MM.1S (cell line): ENCODE data around the gene ATF1.

ENCODE experiments used
- DNase-seq: peaks from one replicate; pipeline ENCODE4 v3.0.0-alpha.2; 2015
- H2AFZ ChIP-seq: fragments of 300-600 bp; sonication (generic); 2 replicates; pipeline ENCODE4 v1.6.0; 2016; ENCODE audit warnings: antibody characterized with exemption, low read length
- H3F3A ChIP-seq: fragments of 300-600 bp; sonication (generic); 2 replicates; pipeline ENCODE4 v1.6.1; 2016; ENCODE audit warnings: mild to moderate bottlenecking, antibody characterized with exemption, low read length, moderate library complexity, mixed read lengths; ENCODE audit not compliant: insufficient read depth
- H3K27ac ChIP-seq: fragments of 300-600 bp; sonication (generic); 2 replicates; pipeline ENCODE4 v1.5.1; 2016; ENCODE audit warnings: mild to moderate bottlenecking, low read length
- H3K27me3 ChIP-seq: fragments of 300-600 bp; sonication (generic); replicated peaks from 2 replicates; pipeline ENCODE4 v1.6.0; 2016; ENCODE audit warnings: low read length; ENCODE audit not compliant: insufficient read depth
- H3K36me3 ChIP-seq: fragments of 300-600 bp; sonication (generic); replicated peaks from 2 replicates; pipeline ENCODE4 v1.6.1; 2016; ENCODE audit warnings: mild to moderate bottlenecking, low read length, mixed read lengths; ENCODE audit not compliant: insufficient read depth
- H3K4me1 ChIP-seq: fragments of 300-600 bp; sonication (generic); 2 replicates; pipeline ENCODE4 v1.6.1; 2016; ENCODE audit warnings: low read length, mixed read lengths
- H3K4me2 ChIP-seq: fragments of 300-600 bp; sonication (generic); 2 replicates; pipeline ENCODE4 v1.6.0; 2016; ENCODE audit warnings: low read depth, low read length
- H3K4me3 ChIP-seq: fragments of 300-600 bp; sonication (generic); 2 replicates; pipeline ENCODE4 v1.5.1; 2016; ENCODE audit warnings: low read length, mixed read lengths
- H3K79me2 ChIP-seq: fragments of 300-600 bp; sonication (generic); 2 replicates; pipeline ENCODE4 v1.6.1; 2016; ENCODE audit warnings: mixed run types, low read length, mixed read lengths
- H3K9ac ChIP-seq: fragments of 300-600 bp; sonication (generic); 2 replicates; pipeline ENCODE4 v1.6.1; 2016; ENCODE audit warnings: low read length, mixed read lengths
- H3K9me2 ChIP-seq: fragments of 300-600 bp; sonication (generic); replicated peaks from 2 replicates; pipeline ENCODE4 v1.6.1; 2016; ENCODE audit warnings: mild to moderate bottlenecking, low read length, mixed read lengths; ENCODE audit not compliant: insufficient read depth
- H3K9me3 ChIP-seq: fragments of 300-600 bp; sonication (generic); replicated peaks from 2 replicates; pipeline ENCODE4 v1.6.1; 2016; ENCODE audit warnings: mild to moderate bottlenecking, low read length, mixed read lengths; ENCODE audit not compliant: insufficient read depth
- H4K20me1 ChIP-seq: fragments of 300-600 bp; sonication (generic); 2 replicates; pipeline ENCODE4 v1.6.1; 2016; ENCODE audit warnings: mild to moderate bottlenecking, low read length, moderate library complexity, mixed read lengths; ENCODE audit not compliant: insufficient read depth
- CTCF ChIP-seq: fragments of 300-600 bp; sonication (generic); IDR thresholded peaks from 2 replicates; pipeline ENCODE4 v1.5.1; 2016; ENCODE audit warnings: antibody characterized with exemption, low read length, mixed read lengths
- EZH2 ChIP-seq: fragments of 300-600 bp; sonication (generic); optimal IDR thresholded peaks from 2 replicates; pipeline ENCODE3; 2017; ENCODE audit warnings: low read depth, mild to moderate bottlenecking, antibody characterized with exemption, low read length, mixed read lengths
- EZH2phosphoT487 ChIP-seq: fragments of 300-600 bp; sonication (generic); IDR thresholded peaks from 2 replicates; pipeline ENCODE4 v1.6.1; 2018; ENCODE audit warnings: antibody characterized with exemption, low read length

ATF1 gene

GRCh38 chr12:50739611-50740010 is 24.3 kb upstream of the ATF1 start:
- H3K4me1 ChIP-seq, result no peaks in the 10 kb centered on the region
- no peak overlapping the region for H3K9ac ChIP-seq
- H3F3A ChIP-seq, result no peaks in the 10 kb centered on the region
- H3K79me2 ChIP-seq, result no peaks in the 10 kb centered on the region
- H3K27ac ChIP-seq, result no peak overlapping the region
- no peak overlapping the region for H3K4me2 ChIP-seq
- H2AFZ ChIP-seq, result no peak overlapping the region
- no peaks in the 10 kb centered on the region for H3K9me2 ChIP-seq
- H4K20me1 ChIP-seq, result no peaks in the 10 kb centered on the region
- H3K27me3 ChIP-seq, result no peaks in the 10 kb centered on the region
- TF ChIP-seq EZH2phosphoT487 (no peak), EZH2 (no peak), CTCF (no peak)
- DNase-seq, result no peak
- no peaks in the 10 kb centered on the region for H3K36me3 ChIP-seq
- no peaks in the 10 kb centered on the region for H3K9me3 ChIP-seq
- no peak overlapping the region for H3K4me3 ChIP-seq

GRCh38 chr12:50740307-50740706 is 23.6 kb upstream of the ATF1 start:
- no peaks in the 10 kb centered on the region for H3K36me3 ChIP-seq
- no peaks in the 10 kb centered on the region for H3K9me2 ChIP-seq
- no peaks in the 10 kb centered on the region for H3K4me1 ChIP-seq
- H3K27ac ChIP-seq, result no peak overlapping the region
- no peak overlapping the region for H3K4me2 ChIP-seq
- H3K79me2 ChIP-seq, result no peaks in the 10 kb centered on the region
- no peaks in the 10 kb centered on the region for H4K20me1 ChIP-seq
- no peaks in the 10 kb centered on the region for H3K9me3 ChIP-seq
- no peak overlapping the region for H2AFZ ChIP-seq
- H3F3A ChIP-seq, result no peaks in the 10 kb centered on the region
- TF ChIP-seq CTCF, result no peak
- no peak overlapping the region for H3K4me3 ChIP-seq
- DNase-seq, result no peak
- H3K27me3 ChIP-seq, result no peaks in the 10 kb centered on the region
- H3K9ac ChIP-seq, result no peak overlapping the region

- no peak overlapping the region for H2AFZ ChIP-seq
- no peaks in the 10 kb centered on the region for H3F3A ChIP-seq
- TF ChIP-seq CTCF (no peak), EZH2 (no peak), EZH2phosphoT487 (no peak)
- H3K36me3 ChIP-seq, result no peaks in the 10 kb centered on the region
- DNase-seq, result no peak
- no peaks in the 10 kb centered on the region for H4K20me1 ChIP-seq
- no peaks in the 10 kb centered on the region for H3K27me3 ChIP-seq
- H3K4me1 ChIP-seq, result no peaks in the 10 kb centered on the region
- H3K4me2 ChIP-seq, result no peak overlapping the region
- H3K27ac ChIP-seq, result no peak overlapping the region
- H3K9me3 ChIP-seq, result no peaks in the 10 kb centered on the region
- H3K4me3 ChIP-seq, result no peak overlapping the region
- no peaks in the 10 kb centered on the region for H3K9me2 ChIP-seq
- H3K79me2 ChIP-seq, result no peaks in the 10 kb centered on the region
- H3K9ac ChIP-seq, result no peak overlapping the region
These were observed 21.1 kb upstream of the ATF1 start for GRCh38 chr12:50742776-50743175.

- H2AFZ ChIP-seq, result no peak overlapping the region
- H3F3A ChIP-seq, result no peaks in the 10 kb centered on the region
- no peaks in the 10 kb centered on the region for H3K36me3 ChIP-seq
- H3K9me2 ChIP-seq, result no peaks in the 10 kb centered on the region
- no peak overlapping the region for H3K4me2 ChIP-seq
- H3K9me3 ChIP-seq, result no peaks in the 10 kb centered on the region
- H4K20me1 ChIP-seq, result no peaks in the 10 kb centered on the region
- no peak for TF ChIP-seq CTCF
- TF ChIP-seq EZH2phosphoT487, result no peak
- TF ChIP-seq EZH2, result no peak
- H3K4me3 ChIP-seq, result no peak overlapping the region
- no peaks in the 10 kb centered on the region for H3K79me2 ChIP-seq
- H3K4me1 ChIP-seq, result no peaks in the 10 kb centered on the region
- H3K27ac ChIP-seq, result no peak overlapping the region
- no peak overlapping the region for H3K9ac ChIP-seq
- DNase-seq, result no peak
- no peaks in the 10 kb centered on the region for H3K27me3 ChIP-seq
These were observed 18.0 kb upstream of the ATF1 start for GRCh38 chr12:50745861-50746260.
